Uterus (tissue), 4 donors: Measurements from ENCODE around the gene SIPA1L3. TPM values are rescaled to one million over a fixed set of nuclear protein-coding genes. Genes with fewer than 3 reads are reported as not detected.

Experiments used
- DNase-seq, 2 donors: peaks; one replicate each; pipeline ENCODE4 v3.0.0-alpha.2; 2019 to 2020
- H3K27ac ChIP-seq, 2 donors: fragments of 200-600 bp; sonication (generic); 1 replicate in 1 of 2; 2 replicates in 1 of 2; pipeline ENCODE4 v1.5.1; 2016 to 2018
- H3K27me3 ChIP-seq, 2 donors: fragments of 200-600 bp; sonication (generic); one replicate each; pipeline ENCODE4 v1.5.1; 2018 to 2019; ENCODE audit warnings: control low read depth in 1 of 2
- H3K36me3 ChIP-seq, 2 donors: fragments of 200-600 bp; sonication (generic); one replicate each; pipeline ENCODE4 v1.5.1; 2019; ENCODE audit warnings: control low read depth in 1 of 2
- H3K4me1 ChIP-seq, 2 donors: fragments of 200-600 bp; sonication (generic); one replicate each; pipeline ENCODE4 v1.5.1; 2018 to 2019; ENCODE audit warnings: control low read depth in 1 of 2
- H3K4me3 ChIP-seq, 2 donors: fragments of 200-600 bp; sonication (generic); 1 replicate in 1 of 2; 2 replicates in 1 of 2; pipeline ENCODE4 v1.5.1; 2018 to 2019; ENCODE audit warnings: mild to moderate bottlenecking in 1 of 2
- H3K9me3 ChIP-seq, 2 donors: fragments of 200-600 bp; sonication (generic); one replicate each; pipeline ENCODE4 v1.5.1; 2019; ENCODE audit warnings: control low read depth in 1 of 2
- POLR2A ChIP-seq, 2 donors: fragments of 450-650 bp; IDR thresholded peaks; one replicate each; pipeline ENCODE4 v1.6.1; 2016; ENCODE audit warnings: antibody characterized with exemption in 2 of 2, mild to moderate bottlenecking in 1 of 2, moderate library complexity in 1 of 2
- intact Hi-C: fragments of 100-400 bp; cut with DNase I; formaldehyde crosslinking; loops from one replicate; pipeline ENCODE4 v1.15.1; 2023; ENCODE audit warnings: low total_unique reads
- total RNA-seq, 4 donors: library from RNA; depleted of rRNA in 3 of 4; stranded (reverse); fragments of >200 nt in 3 of 4; gene quantifications; one replicate each; pipeline versions ENCODE4 v1.1.0 to v1.2.4, GENCODE V29; 2014 to 2023
- TF ChIP-seq, protein P1 (sequence below), 4 experiments: fragments of 200-600 bp in 2 of 4; fragments of 450-650 bp in 2 of 4; sonication (generic) in 2 of 4; IDR thresholded peaks; one replicate each; pipeline ENCODE4 v1.5.1; 2016 to 2019; ENCODE audit warnings: antibody characterized with exemption in 4 of 4, mild to moderate bottlenecking in 2 of 4, moderate library complexity in 1 of 4
- donor health status: DM: yes; HTN: yes; CAD: no.

The SIPA1L3 gene
- total RNA-seq, 4 donors from 2014 or later, result 11.5 to 41.8 (median 21.5) TPM

DNA sequence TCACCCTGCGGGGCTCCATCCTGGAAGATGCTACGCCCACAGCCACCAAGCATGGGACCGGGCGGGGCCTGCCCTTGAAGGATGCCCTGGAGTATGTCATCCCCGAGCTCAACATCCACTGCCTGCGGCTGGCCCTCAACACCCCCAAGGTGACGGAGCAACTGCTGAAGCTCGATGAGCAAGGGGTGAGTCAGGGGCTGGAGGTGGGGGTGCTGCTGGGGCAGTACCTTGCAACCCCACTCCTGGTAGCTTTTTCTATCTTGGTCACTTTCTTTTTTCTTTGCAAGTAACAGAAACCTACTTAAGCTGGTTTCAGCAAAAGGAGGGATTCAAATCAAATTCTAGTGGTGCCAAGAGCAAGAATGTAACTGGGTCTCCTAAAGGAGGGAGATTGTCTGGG, 193.0 kb downstream of the SIPA1L3 start:
- Histone ChIP-seq H3K36me3 (no peaks in the 10 kb centered on the region), H3K4me3 (no peak overlapping the region), H3K9me3 (no peaks in the 10 kb centered on the region), H3K27me3 (no peaks in the 10 kb centered on the region), H3K27ac (no peak overlapping the region), H3K4me1 (no peaks in the 10 kb centered on the region)
- no peak for TF ChIP-seq POLR2A (IDR thresholded peaks at IDR 0.05)
- TF ChIP-seq, protein P1, sequence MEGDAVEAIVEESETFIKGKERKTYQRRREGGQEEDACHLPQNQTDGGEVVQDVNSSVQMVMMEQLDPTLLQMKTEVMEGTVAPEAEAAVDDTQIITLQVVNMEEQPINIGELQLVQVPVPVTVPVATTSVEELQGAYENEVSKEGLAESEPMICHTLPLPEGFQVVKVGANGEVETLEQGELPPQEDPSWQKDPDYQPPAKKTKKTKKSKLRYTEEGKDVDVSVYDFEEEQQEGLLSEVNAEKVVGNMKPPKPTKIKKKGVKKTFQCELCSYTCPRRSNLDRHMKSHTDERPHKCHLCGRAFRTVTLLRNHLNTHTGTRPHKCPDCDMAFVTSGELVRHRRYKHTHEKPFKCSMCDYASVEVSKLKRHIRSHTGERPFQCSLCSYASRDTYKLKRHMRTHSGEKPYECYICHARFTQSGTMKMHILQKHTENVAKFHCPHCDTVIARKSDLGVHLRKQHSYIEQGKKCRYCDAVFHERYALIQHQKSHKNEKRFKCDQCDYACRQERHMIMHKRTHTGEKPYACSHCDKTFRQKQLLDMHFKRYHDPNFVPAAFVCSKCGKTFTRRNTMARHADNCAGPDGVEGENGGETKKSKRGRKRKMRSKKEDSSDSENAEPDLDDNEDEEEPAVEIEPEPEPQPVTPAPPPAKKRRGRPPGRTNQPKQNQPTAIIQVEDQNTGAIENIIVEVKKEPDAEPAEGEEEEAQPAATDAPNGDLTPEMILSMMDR (IDR thresholded peaks at IDR 0.05), result no peak
- intact Hi-C loops, result no loop called here
- DNase-seq, result no peak

DNA sequence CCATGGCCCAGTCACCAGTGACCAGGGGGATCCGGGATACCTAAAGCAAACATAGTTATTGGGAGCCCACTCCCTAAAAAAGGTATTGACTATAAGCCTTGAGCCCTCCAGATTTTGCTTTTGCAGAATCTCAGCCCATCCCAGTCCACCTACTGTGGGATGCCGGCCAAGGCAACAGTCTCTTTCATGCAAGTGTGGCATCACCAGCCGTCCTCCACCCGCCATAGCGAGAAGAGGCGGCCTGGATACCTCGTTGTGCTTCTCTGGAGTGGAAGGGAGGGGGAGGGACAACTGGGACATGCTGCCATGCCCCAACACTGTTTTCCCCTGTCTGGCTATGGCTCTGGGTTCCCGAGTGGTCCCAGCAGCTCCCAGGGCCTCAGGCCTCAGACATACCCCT, 193.6 kb downstream of the SIPA1L3 start:
- no peak overlapping the region for H3K4me3 ChIP-seq
- H3K36me3 ChIP-seq, result no peaks in the 10 kb centered on the region
- no peaks in the 10 kb centered on the region for H3K9me3 ChIP-seq
- no peaks in the 10 kb centered on the region for H3K4me1 ChIP-seq
- TF ChIP-seq, protein P1 (IDR thresholded peaks at IDR 0.05), result no peak
- TF ChIP-seq POLR2A (IDR thresholded peaks at IDR 0.05), result no peak
- H3K27me3 ChIP-seq, result no peaks in the 10 kb centered on the region
- no peak overlapping the region for H3K27ac ChIP-seq
- no peak for DNase-seq
- intact Hi-C loops, result no loop called here

DNA sequence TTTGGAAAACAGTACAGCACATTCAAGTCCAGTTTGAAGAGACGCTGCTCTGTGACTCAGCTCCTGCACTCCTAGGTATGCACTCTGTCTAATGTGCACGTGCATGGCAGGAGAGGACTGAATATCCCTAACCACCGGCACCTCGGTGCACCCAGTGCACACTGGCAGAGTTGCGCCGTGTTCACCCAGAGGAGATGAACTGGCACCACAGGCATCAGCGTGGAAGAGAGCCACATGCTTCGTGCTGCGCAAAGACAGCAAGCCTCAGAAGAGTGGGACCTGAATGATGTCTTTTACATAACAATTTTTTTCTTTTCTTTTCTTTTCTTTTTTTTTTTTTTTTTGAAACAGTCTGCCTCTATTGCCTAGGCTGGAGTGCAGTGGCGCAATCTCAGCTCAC, 194.7 kb downstream of the SIPA1L3 start:
- intact Hi-C loops, result no loop called here
- TF ChIP-seq, protein P1 (IDR thresholded peaks at IDR 0.05), result no peak
- TF ChIP-seq POLR2A (IDR thresholded peaks at IDR 0.05), result no peak
- Histone ChIP-seq H3K9me3 (no peaks in the 10 kb centered on the region), H3K4me3 (no peak overlapping the region), H3K27me3 (no peaks in the 10 kb centered on the region), H3K27ac (no peak overlapping the region), H3K4me1 (no peaks in the 10 kb centered on the region), H3K36me3 (no peaks in the 10 kb centered on the region)
- no peak for DNase-seq

DNA sequence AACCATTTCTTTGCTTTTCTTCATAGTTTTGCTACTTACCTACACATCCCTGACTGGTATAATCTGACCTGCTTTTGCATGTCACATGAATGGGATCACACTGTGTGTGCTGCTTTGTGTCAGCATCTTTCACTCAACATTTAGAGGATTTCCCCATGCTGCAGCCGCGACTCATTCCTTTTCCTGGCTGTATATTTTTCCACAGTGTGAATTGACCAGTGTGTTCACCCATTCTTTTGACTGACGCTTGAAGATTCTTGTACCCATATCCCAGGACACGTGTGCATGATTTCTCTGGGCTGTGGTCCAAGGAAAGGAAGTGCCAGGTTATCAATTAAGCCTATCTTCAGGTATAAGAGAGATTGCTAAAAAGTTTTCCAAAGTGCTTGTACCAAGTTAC, 198.6 kb downstream of the SIPA1L3 start:
- H3K36me3 ChIP-seq, result no peaks in the 10 kb centered on the region
- intact Hi-C loops, result no loop called here

DNA sequence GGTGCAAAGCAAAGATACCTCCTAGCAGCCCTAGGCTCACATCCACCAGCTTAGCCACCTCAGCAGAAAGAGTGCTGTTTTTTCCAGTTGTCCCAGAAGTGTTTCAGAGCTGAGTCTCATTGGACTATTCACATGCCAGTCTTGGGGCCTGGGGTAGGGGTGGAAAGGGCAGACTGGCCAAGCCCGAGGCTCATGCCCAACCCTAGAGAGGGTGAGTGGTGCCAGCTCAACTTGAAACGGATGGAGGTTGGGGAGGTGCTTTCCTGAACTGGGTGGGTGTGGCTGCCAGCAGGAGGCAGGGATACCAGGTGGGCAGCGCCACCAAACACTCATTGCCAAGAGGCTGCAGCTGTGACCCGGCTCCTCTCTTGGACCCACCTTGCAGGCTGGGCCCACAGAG, 200.1 kb downstream of the SIPA1L3 start:
- Histone ChIP-seq H3K27me3 (no peaks in the 10 kb centered on the region), H3K27ac (no peak overlapping the region), H3K4me1 (no peaks in the 10 kb centered on the region), H3K36me3 (no peaks in the 10 kb centered on the region), H3K4me3 (no peak overlapping the region), H3K9me3 (no peaks in the 10 kb centered on the region)
- no peak for DNase-seq
- intact Hi-C loops, result no loop called here
- TF ChIP-seq, protein P1 (IDR thresholded peaks at IDR 0.05), result no peak
- no peak for TF ChIP-seq POLR2A (IDR thresholded peaks at IDR 0.05)

More for the DNA sequence above, 198.6 kb downstream of the SIPA1L3 start:
- no peak overlapping the region for H3K27ac ChIP-seq
- no peak overlapping the region for H3K4me3 ChIP-seq
- TF ChIP-seq, protein P1 (IDR thresholded peaks at IDR 0.05), result no peak
- TF ChIP-seq POLR2A (IDR thresholded peaks at IDR 0.05), result no peak
- no peaks in the 10 kb centered on the region for H3K4me1 ChIP-seq
- DNase-seq, result no peak
- no peaks in the 10 kb centered on the region for H3K9me3 ChIP-seq
- H3K27me3 ChIP-seq, result no peaks in the 10 kb centered on the region
